GM19035 (cell line): ENCODE measurements around the gene DGKD.
"Not testable (repeated sequence)": the region's sequence is repeated elsewhere in the genome, so short reads cannot be mapped to it uniquely, and the experiment has no call there.

ENCODE experiments used
- ATAC-seq: cut with Tn5 transposase; IDR thresholded peaks from one replicate; pipeline ENCODE4 v1.9.1; 2021; ENCODE audit not compliant: unreplicated experiment

DGKD gene

DNA sequence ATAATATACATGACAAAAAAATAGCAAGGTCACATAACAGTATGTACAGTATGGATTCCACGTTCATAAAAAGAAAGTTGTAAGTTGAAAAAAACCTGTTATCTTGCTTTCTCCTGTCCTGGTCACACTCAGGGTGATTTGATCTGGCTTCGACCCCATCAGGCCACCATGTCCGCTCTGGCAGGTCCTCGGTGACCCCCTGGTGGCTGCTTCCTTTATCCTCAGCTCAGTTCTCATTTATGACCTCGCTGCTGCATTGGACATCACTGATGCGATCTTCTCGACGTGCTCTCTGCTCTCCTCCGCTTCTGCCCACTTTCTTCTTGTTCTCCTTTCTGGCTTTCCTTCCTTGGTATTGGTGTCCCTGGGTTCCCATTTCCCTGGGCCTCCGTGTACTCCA is 29.7 kb downstream of the DGKD start:
- no peak for ATAC-seq

DNA sequence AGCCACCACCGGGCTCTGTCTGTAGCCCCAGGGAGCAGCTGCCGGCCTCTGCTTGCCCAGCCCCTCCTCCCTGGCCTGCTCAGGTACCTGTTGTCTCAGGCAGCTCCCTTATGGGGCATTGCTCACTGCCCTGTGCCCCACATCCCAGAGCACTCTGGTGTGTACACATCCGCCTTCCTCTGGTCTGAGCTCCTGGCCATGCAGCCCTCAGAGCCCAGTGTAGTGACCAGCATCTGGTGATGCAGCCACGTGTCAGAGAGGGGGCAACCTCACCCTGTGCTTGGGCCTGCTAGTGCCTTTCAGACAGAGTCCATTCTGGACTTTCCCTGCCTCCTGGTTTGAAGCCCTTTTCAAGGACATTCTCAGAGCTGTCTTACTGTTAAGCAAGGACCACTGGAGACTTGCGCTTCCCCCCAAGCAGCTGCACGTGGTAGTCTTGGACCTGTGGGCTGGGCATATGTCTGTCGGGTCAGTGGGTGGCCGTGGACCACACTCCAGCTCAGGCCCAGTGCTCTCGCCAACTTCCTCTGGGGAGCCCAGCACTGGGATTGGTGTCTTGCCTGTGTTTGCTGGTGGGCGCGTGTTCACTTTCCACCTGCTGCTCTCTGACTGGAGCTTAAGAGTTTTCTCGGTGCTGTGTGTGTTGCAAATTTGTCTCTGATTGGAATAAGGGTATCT is 30.7 kb downstream of the DGKD start:
- peak; percentile 6 for ATAC-seq

DNA sequence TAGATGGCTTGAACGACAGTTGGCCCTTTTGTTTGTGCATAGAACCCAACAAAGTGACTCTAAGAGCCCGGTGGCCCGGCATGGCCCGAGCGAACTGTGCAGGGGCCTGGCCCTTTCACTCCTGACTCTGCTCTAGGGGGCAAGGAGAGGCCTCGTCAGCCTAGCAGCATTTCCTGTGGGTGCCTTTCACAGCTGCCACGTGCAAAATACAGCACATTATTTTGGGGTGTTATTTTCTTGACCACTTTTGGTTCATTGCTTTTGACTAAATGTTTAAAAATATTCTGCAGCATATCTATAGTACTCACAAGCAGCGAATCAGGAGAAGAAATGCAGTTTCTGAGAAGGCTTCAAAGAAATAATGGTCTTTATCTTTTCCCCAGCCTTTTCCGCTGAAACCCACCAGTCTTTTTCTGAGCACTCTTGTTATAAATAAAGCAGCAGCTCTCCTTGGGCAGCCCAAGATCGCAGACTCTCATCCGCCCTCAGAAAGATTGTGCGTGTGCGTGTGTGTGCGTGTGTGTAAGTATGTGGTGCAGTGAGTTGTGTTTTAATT is 31.3 kb downstream of the DGKD start:
- ATAC-seq = peak; percentile 74

DNA sequence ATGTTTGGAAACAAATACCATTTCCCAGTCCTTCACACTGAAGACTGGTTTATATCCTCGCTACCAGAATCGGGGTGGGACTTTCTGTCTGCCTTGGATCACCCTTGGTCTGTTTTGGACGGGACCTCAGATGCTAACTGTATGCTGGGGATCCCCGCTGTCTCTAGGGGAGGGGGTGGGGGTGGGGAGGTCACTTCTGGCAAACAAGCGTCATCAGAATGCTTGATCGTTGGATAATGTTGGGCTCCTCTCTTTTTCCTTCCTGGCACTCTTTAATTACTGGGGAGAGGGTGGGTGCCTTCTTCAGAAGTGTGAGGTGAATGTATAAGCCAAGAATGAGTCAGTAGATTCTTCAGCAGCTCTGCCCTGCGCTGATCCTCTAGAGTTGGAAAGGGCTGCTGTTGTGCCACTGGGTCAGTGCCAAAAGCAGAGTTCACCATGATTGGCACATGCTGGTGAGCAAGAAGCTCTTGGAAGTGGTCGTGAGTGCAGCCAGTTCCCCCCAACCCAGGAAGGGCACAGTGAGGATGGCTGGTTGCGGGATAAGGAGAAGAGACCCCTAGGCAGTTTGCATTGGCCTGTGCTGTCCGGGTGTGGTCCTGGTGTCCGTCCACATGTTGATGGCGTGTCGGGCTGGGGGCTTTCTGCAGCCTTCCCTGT is 32.2 kb downstream of the DGKD start:
- no peak for ATAC-seq

DNA sequence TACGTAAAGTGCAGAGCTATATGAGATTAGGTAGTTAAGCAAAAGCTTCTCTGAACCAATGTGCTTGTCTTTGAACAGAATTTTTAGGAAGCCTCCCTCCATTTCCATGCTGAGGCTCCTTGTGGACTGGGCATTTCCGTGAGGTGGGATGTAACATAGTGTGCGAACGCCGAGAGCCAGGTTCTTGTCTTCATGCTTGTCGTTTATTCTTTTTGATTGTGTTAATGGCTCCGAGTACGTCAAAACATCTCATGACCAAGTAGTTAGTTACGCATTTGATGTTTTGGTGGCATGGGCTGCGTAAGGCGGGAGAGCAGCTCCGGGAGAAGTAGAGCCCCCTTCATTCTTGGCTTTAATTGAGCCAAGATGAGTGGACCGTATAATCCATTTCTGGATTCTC is 32.9 kb downstream of the DGKD start:
- ATAC-seq = no peak

DNA sequence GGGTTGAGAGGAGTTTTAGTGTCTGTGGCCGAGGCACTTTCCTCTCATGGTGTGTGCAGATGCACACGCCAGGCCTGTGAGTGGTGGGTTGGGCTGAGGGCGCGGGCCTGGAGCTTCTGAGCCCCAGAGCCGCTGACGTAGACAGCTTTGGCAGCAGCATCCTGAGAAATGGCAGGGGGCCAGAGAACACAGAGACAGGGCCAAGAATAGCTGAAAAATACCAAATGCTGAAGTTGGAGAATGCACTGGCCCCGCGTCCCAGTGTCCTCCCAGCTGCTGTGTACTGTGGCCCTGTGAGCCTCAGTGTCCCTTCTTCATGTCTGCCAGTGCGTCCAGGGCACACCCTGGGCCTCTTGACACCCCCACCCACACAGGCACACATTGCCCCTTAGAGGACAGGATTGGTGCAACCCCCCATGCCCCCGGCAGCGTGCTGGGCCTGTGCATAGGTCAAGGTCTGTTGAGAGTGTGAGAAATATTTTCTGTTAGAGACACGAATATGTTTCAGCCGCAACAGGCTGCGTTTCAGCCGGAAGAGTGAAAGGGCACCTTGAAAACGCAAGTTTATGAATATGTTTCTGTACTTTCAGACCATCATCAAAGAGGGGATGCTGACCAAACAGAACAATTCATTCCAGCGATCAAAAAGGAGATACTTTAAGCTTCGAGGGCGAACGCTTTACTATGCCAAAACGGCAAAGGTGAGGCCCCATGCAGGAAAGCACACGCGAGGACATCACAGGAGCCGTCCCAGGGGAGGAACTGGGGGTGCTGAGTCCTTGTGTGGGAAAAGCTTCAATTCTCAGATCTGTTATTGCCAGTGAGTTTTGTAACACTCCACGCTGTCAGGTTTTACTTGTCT is 33.6 kb downstream of the DGKD start:
- no peak for ATAC-seq

DNA sequence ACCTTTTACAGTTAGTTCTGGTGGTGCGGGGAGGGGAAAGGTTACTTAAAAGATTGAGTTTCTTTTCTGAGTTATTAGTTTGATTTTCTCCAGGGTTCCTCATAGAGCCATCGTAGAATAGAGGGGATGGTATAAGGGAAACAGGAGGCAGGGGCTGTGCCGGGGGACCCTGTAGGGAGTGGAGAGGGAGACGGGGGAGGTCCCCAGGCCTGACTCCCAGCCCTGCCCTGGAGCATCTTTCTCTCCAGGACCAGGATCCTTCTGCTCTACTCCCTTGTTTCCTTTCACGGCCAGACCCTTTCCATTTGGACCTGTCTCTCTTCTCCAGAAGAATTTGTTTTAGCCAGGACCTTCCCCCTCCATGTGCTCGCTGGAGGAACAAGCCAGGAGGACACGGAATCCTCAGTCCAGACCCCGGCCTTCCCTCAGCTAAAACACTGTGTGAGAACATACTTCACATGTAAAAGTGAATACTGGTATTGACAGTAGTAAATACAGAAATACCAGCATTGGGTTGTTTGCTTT is 35.4 kb downstream of the DGKD start:
- ATAC-seq = no peak

DNA sequence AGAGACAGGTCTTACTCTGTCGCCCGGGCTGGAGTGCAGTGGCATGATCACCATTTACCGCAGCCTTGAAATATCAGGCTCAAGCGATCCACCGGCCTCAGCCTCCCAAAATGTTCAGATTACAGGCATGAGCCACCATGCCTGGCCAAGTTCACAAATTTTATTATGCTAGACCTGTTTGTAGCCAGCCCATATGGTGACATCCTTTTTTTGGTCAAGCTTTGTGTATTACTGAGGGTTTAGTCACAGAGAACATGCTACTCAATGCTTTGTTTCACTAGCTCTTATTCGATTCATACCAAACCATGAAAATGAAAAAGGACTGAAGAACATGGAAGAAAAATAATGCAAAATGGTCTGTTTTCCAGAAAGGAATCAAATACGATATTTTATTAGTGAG is 41.4 kb downstream of the DGKD start:
- no peak for ATAC-seq

DNA sequence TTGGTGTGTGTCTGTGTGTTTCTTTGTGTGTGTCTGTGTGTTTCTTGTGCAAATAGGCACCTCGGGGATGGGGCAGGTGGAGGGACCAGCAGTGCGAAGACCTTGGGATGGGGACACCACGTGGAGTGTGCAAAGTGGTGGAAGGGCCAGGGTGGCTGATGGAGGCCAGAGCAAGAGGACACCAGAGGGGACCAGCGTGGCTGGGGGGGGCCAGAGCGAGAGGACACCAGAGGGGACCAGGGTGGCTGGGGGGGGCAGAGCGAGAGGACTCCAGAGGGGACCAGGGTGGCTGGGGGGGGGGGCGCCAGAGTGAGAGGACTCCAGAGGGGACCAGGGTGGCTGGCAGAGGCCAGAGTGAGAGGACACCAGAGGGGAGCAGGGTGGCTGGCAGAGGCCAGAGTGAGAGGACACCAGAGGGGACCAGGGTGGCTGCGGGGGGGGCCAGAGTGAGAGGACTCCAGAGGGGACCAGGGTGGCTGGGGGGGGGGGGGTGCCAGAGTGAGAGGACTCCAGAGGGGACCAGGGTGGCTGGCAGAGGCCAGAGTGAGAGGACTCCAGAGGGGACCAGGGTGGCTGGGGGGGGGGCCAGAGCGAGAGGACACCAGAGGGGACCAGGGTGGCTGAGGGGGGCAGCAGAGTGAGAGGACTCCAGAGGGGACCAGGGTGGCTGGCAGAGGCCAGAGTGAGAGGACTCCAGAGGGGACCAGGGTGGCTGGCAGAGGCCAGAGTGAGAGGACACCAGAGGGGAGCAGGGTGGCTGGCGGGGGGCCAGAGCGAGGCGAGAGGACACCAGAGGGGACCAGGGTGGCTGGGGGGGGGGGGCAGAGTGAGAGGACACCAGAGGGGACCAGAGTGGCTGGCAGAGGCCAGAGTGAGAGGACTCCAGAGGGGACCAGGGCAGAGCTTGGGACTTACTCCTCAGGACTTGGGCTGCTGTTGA is 42.7 kb downstream of the DGKD start:
- ATAC-seq = not testable (repeated sequence)

DNA sequence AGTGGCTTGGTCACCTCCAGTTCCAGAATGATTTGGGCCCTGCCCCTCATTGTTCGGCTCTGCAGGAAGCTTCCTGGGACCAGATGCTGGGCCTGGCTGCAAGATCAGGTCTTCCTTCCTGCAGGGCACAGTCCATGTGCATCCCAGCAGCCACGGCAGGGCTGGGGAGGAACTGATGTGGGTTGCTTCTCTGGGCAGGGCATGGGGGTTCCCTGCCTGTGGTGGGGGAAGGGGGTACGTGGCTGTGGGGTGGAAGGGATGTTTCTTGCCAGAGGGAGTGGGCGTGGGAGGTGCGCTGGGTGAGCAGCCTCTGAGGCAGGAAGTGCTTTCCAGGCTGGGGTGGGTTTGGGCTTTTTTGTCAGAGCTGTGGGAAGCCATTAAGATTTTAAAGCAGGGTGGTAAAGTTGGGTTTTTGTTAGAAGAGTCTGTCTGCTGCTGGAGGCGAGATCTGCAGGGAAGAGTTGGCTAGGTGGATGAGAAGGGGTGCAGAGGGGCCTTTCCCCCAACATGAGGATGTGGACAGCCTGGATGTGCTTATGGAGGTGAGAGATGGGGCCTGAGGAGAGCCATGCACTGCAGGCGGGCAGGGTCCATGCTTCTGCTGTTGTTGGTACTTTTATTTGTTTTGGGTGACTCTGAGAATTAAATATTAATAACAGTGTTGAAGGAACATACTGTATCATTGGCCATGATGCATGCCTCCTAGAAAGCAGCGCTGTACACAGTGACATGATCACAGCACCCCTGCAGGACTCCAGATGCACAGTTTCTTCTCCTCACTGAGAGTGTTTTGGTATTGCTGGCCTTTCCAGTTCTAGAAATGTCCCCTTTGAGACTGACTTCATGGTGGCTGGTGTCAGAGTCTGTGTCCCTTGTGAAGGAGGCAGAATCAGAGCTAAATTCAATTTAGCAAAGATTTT is 45.3 kb downstream of the DGKD start:
- ATAC-seq = no peak

DNA sequence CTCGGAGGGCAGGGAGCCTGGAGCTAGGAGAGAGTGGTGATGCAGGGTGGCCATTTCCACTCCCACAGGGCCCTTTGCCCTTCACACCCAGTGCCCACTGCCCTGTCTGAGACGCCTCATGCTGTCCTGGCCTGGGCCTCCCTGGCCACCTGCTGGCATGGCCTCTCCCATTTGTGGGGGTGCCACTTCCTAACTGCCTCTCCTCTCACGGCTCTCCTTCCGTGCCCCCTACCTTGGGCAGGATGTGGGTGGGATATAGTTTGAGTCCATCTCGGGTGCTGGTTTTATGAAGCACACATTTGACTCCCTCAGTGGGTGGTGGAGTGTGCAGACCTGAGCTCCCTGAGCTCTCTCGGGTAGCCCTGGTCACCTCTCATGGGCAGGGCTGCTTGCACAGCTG is 46.0 kb downstream of the DGKD start:
- no peak for ATAC-seq

DNA sequence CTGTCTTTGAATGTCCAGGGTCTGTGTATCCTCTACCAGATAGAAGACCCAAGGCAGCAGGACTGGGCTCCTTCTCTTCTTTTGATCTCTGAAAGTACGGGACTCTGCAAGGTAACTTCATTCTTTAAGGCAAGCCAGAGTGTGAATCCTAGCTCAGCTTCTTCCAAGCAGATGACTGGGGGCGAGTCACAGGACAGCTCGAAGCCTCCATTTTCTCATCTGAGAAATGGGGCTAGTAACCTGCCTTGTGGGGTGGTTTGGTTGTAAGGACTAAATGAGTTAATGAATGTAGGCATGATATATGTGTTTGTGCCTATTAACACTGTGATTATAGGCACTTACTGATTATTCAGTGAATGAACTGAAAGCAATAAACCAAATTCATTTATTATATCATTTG is 46.7 kb downstream of the DGKD start:
- ATAC-seq = no peak

DNA sequence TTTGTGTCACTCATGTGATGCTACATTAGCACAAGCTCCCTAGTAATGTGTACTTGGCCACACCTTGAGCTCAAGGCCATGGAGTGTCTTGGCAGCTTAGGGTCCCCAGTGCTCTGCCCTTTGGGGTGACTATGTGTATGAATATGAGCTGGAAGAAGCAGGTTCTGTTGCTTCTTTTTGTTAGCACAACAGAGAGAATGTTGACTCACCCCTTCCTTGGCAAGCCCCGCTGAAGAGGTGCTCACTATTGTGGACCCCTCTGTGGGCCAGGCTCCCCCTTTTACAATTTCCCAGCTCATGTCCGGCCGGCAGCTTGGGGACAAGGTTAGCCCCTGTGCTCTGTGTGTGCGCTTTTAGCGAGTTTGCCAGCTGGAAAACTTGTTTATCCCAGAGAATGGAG is 48.1 kb downstream of the DGKD start:
- no peak for ATAC-seq

DNA sequence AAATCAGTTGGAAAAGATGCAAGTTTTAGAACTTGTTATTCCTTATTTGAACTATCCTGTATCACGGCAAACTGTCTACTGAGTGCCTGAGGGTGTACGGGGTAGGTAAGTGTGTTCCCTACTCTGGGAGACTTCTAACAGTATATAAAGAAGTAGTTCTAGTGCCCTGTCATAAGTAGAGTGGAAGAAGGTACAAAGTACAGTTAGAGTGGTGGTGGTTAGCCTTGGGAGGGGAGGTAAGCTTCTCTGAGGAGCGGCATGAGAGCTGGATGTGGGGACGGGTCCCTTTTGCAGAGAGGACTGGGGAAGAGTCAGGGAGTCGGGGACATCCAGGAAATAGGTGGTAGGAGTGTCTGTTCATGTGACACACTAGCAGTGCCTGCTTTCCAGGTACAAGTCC is 48.5 kb downstream of the DGKD start:
- ATAC-seq = no peak

DNA sequence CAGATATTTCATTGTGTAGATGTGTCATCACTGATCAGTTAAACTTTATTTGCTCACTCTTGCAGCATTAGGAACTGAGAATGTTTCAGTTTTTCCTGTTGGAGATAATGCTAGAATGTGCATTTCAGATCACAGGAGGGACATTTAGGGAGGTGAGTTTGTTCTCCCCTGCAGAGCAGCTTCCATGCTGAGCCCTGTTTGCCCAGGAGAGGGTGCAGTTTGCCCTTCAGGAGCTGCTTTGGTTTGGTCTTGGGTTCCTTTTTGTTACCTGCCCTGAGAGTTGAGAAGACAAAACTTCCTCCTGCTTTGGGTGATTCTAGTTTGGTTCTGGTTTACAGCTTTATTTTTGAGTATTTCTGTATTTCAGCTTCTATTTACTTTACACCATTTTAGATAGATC is 49.9 kb downstream of the DGKD start:
- ATAC-seq = no peak

DNA sequence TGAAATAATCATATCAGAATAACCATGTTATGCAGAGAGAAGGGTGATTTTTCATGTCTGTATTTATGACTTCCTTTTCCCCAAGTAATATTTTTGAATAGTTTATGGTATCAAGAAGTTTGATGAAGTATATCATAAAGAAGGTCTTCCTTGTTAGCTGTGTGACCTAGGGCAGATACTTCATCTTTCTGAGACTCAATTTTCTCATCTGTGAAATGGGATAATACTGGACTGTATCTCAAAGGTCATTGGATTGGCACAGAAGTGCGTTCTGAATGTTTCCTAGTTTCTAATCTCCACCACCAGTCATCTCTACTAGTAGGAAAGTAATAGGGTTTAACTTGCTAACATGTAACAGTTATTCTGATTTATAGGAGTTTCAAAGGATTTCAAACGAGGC is 52.6 kb downstream of the DGKD start:
- no peak for ATAC-seq

DNA sequence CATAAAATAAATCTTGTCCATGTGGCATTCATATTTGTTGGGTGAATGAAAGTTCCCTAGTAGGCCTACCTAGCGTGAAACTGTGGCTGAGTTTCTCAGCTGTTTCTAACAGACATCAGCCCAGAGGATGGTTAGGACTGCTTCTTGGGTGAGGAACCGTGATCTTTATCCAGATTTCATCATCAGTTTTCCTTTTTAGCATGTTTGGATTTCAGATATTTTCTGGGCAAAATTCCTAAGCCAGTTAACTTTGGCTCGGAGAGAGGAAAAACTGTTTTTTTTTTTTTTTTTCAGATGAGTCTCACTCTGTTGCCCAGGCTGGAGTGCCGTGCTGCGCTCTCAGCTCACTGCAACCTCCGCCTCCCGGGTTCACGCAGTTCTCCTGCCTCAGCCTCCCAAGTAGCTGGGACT is 53.5 kb downstream of the DGKD start:
- no peak for ATAC-seq

DNA sequence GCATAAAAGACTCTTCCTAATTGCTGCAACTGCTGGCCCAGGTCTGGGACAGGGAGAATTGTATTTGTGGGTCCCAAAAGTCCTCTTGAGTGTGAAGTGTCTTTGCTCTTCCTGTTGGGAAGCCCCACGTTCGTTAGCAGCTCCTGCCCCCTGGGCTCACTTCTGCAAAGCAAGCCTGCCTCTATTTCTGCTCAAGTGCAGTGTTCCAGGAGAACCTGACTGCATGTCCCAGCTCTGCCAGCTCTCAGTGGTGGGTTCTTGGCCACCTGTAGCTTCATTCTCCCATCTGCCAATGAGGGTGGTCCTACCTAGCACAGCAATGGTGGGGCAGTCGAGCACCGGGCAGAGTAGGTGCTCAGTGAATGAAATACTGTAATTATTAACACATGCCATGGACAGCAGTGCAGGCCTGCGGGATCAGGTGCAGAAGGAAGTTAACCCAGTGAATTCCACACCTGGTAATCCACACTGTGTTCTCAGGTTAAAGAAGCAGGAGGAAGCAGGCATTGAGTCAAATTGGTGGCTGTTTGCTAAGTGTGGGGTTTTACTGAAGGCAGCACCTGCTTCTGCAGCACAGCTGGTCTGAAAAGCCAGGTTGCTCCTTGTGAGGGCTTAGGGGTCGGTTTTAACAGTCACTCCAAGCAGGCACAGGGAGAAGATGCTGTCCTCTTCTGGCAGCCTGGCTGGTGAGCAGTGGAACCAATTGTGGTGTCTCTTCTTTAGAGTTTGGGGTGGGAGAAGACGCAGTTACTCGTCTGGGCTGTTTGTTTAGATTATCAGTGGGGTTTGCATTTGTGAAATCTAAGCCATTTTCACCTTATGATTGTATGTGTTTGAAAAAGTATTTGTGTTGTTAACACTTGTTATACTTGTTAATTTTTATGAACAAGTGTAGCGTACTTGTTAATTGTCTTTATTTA is 54.3 kb downstream of the DGKD start:
- no peak for ATAC-seq
